Upper lobe of left lung (tissue), 4 donors: ENCODE data around the gene ANKRD11.

Experiments
- POLR2A ChIP-seq, 4 donors: fragments of 450-650 bp; IDR thresholded peaks; one replicate each; pipeline ENCODE4 v1.5.1; 2016 to 2017; ENCODE audit warnings: antibody characterized with exemption in 4 of 4, mild to moderate bottlenecking in 2 of 4
- POLR2AphosphoS5 ChIP-seq, 2 donors: sonication (generic); formaldehyde crosslinking; IDR thresholded peaks; one replicate each; pipeline ENCODE4 v1.5.1; 2017; ENCODE audit warnings: antibody characterized with exemption in 2 of 2
- TF ChIP-seq, protein P1 (sequence below), 6 experiments: fragments of 450-650 bp in 4 of 6; fragments of 200-600 bp in 2 of 6; sonication (generic) in 2 of 6; IDR thresholded peaks; one replicate each; pipeline ENCODE4 v1.5.1; 2016 to 2019; ENCODE audit warnings: antibody characterized with exemption in 6 of 6

DNA sequence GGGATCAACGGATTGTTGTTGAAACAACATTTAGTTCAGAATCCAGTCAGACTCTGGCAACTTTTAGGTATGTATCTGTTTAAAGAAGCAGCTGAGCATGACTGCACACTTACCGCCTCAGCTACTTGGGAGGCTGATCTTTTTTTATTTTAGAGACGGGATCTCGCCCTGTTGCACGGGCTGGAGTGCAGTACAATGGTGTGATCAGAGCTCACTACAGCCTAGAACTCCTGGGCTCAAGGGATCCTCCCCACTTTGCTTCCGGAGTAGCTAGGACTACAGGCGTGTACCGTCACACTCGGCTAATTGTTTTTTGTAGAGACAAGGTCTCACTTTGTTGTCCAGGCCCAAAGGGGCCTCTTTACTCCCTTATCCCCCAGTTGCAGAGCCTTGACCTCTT lies 20.2 kb upstream of the ANKRD11 start:
- TF ChIP-seq POLR2A (IDR thresholded peaks at IDR 0.05) = no peak
- TF ChIP-seq, protein P1, sequence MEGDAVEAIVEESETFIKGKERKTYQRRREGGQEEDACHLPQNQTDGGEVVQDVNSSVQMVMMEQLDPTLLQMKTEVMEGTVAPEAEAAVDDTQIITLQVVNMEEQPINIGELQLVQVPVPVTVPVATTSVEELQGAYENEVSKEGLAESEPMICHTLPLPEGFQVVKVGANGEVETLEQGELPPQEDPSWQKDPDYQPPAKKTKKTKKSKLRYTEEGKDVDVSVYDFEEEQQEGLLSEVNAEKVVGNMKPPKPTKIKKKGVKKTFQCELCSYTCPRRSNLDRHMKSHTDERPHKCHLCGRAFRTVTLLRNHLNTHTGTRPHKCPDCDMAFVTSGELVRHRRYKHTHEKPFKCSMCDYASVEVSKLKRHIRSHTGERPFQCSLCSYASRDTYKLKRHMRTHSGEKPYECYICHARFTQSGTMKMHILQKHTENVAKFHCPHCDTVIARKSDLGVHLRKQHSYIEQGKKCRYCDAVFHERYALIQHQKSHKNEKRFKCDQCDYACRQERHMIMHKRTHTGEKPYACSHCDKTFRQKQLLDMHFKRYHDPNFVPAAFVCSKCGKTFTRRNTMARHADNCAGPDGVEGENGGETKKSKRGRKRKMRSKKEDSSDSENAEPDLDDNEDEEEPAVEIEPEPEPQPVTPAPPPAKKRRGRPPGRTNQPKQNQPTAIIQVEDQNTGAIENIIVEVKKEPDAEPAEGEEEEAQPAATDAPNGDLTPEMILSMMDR (IDR thresholded peaks at IDR 0.05) = no peak
- no peak for TF ChIP-seq POLR2AphosphoS5 (IDR thresholded peaks at IDR 0.05)
